T-helper 1 cell treated with Interleukin-12 subunit alpha and Interleukin-12 subunit beta and Interleukin-4 antibody, amounts not matched to agents 30 μg/mL and 1 μg/mL, for 36 hours (primary cell): ENCODE results near the gene MYO1B.

Source experiments
- H3K27ac Mint-ChIP-seq: one replicate; pipeline ENCODE4 v1.8.0; 2021; ENCODE audit warnings: mild to moderate bottlenecking, mixed read lengths
- H3K27me3 Mint-ChIP-seq: one replicate; pipeline ENCODE4 v1.8.0; 2021; ENCODE audit warnings: low read depth, mixed read lengths
- H3K36me3 Mint-ChIP-seq: one replicate; pipeline ENCODE4 v1.8.0; 2021; ENCODE audit warnings: low read depth, mixed read lengths
- H3K4me1 Mint-ChIP-seq: one replicate; pipeline ENCODE4 v1.8.0; 2021; ENCODE audit warnings: low read depth, mixed read lengths
- H3K4me3 Mint-ChIP-seq: one replicate; pipeline ENCODE4 v1.8.0; 2021; ENCODE audit warnings: mild to moderate bottlenecking, moderate library complexity, mixed read lengths
- H3K9me3 Mint-ChIP-seq: one replicate; pipeline ENCODE4 v1.8.0; 2021; ENCODE audit warnings: mixed read lengths

Gene MYO1B

GRCh38 chr2:191382801-191383200, 137.6 kb downstream of the MYO1B start:
- Mint-ChIP-seq H3K9me3 (no peaks in the 10 kb centered on the region), H3K27me3 (no peaks in the 10 kb centered on the region), H3K4me1 (peaks cover 5% of the 10 kb centered on the region), H3K27ac (no peak overlapping the region), H3K36me3 (peaks cover 3% of the 10 kb centered on the region), H3K4me3 (no peak overlapping the region)

- Mint-ChIP-seq H3K4me1 (peaks cover 4% of the 10 kb centered on the region), H3K9me3 (no peaks in the 10 kb centered on the region), H3K4me3 (no peak overlapping the region), H3K27me3 (no peaks in the 10 kb centered on the region), H3K36me3 (peaks cover 3% of the 10 kb centered on the region), H3K27ac (no peak overlapping the region)
These were observed 138.3 kb downstream of the MYO1B start for GRCh38 chr2:191383486-191383885.

- peaks cover 3% of the 10 kb centered on the region for H3K36me3 Mint-ChIP-seq
- no peak overlapping the region for H3K27ac Mint-ChIP-seq
- no peak overlapping the region for H3K4me3 Mint-ChIP-seq
- no peaks in the 10 kb centered on the region for H3K9me3 Mint-ChIP-seq
- peaks cover 2% of the 10 kb centered on the region for H3K4me1 Mint-ChIP-seq
- H3K27me3 Mint-ChIP-seq, result no peaks in the 10 kb centered on the region
These were observed 139.6 kb downstream of the MYO1B start for GRCh38 chr2:191384829-191385228.

GRCh38 chr2:191385416-191386160, 140.4 kb downstream of the MYO1B start:
- Mint-ChIP-seq H3K4me1 (peaks cover 2% of the 10 kb centered on the region), H3K4me3 (no peak overlapping the region), H3K36me3 (peaks cover 5% of the 10 kb centered on the region), H3K9me3 (no peaks in the 10 kb centered on the region), H3K27me3 (no peaks in the 10 kb centered on the region), H3K27ac (no peak overlapping the region)

- Mint-ChIP-seq H3K4me1 (peaks cover 2% of the 10 kb centered on the region), H3K9me3 (no peaks in the 10 kb centered on the region), H3K4me3 (no peak overlapping the region), H3K27ac (no peak overlapping the region), H3K27me3 (no peaks in the 10 kb centered on the region), H3K36me3 (peaks cover 5% of the 10 kb centered on the region)
These were observed 141.8 kb downstream of the MYO1B start for GRCh38 chr2:191386938-191387536.

DNA sequence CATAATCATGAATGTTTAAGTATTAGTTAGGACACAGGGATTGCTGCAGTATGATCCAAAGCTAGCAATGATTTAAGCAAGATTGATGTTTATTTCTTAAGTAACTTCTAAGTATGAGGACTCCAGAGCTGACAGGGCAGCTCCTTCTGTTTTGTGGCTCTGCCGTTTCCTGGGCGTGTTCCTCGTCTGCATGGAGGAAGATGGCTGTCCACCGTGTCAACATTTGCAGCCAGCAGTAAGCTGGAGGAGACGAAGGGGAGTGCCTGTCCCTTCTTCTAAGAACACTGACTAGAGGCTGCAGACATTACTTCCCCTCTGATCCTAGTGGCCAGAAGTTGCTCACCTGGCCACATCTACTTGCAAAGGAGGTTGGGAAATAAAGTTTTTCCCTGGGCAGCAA, 144.1 kb downstream of the MYO1B start:
- H3K36me3 Mint-ChIP-seq, result peaks cover 8% of the 10 kb centered on the region
- no peak overlapping the region for H3K4me3 Mint-ChIP-seq
- H3K9me3 Mint-ChIP-seq, result no peaks in the 10 kb centered on the region
- H3K4me1 Mint-ChIP-seq, result peaks cover 2% of the 10 kb centered on the region
- no peaks in the 10 kb centered on the region for H3K27me3 Mint-ChIP-seq
- no peak overlapping the region for H3K27ac Mint-ChIP-seq

GRCh38 chr2:191391171-191391570, 146.0 kb downstream of the MYO1B start:
- H3K4me3 Mint-ChIP-seq, result no peak overlapping the region
- H3K27me3 Mint-ChIP-seq, result no peaks in the 10 kb centered on the region
- peaks cover 2% of the 10 kb centered on the region for H3K4me1 Mint-ChIP-seq
- peaks cover 8% of the 10 kb centered on the region for H3K36me3 Mint-ChIP-seq
- H3K27ac Mint-ChIP-seq, result no peak overlapping the region
- H3K9me3 Mint-ChIP-seq, result no peaks in the 10 kb centered on the region

GRCh38 chr2:191394043-191394442, 148.8 kb downstream of the MYO1B start:
- Mint-ChIP-seq H3K9me3 (no peaks in the 10 kb centered on the region), H3K27ac (no peak overlapping the region), H3K4me1 (no peaks in the 10 kb centered on the region), H3K36me3 (peaks cover 5% of the 10 kb centered on the region), H3K4me3 (no peak overlapping the region), H3K27me3 (no peaks in the 10 kb centered on the region)

DNA sequence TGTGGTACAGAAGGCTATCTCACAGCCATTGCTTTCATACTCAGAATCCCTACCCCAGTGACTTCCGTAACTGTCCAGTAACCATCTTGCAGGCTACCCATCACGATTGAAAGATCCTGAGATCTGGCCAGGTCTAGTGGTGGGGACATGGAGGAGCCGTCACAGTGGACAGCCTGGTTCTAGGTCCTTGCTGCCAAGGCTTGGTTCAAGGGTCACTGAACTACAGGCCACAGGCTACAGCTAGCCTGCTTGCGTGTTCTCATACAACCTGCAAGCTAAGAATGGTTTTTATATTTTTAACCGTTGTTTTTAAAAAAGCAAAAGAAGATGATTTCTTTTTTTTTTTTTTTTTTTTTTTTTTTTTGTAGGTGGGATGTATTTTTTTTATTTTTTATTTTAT, 151.6 kb downstream of the MYO1B start:
- H3K9me3 Mint-ChIP-seq, result no peaks in the 10 kb centered on the region

DNA sequence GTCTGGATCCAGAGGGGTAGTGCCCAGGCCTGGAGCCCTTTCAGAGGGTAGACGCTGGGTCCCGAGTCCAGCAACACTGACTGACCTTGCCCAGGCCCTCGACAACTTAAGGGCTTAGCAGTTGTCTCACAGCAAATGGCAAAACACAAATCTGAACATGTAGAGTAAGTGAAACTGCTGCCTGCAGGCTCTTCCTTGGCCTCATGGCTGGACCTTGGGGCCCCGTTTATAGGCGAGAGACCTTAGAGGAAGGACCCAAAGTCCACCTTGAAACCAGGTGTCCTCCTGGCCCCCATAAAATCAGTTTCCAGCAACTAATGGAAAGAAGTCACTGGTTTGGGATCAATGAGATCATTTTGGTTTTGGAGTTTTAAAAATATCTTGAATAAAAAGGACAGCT, 154.4 kb downstream of the MYO1B start:
- H3K4me1 Mint-ChIP-seq, result no peaks in the 10 kb centered on the region
- no peaks in the 10 kb centered on the region for H3K27me3 Mint-ChIP-seq
- H3K27ac Mint-ChIP-seq, result no peak overlapping the region
- no peaks in the 10 kb centered on the region for H3K9me3 Mint-ChIP-seq
- H3K4me3 Mint-ChIP-seq, result no peak overlapping the region
- H3K36me3 Mint-ChIP-seq, result peaks cover 4% of the 10 kb centered on the region

More for the DNA sequence above, 151.6 kb downstream of the MYO1B start:
- Mint-ChIP-seq H3K36me3 (peaks cover 8% of the 10 kb centered on the region), H3K4me1 (no peaks in the 10 kb centered on the region), H3K4me3 (no peak overlapping the region), H3K27me3 (no peaks in the 10 kb centered on the region), H3K27ac (no peak overlapping the region)

- H3K9me3 Mint-ChIP-seq, result no peaks in the 10 kb centered on the region
- H3K36me3 Mint-ChIP-seq, result peaks cover 6% of the 10 kb centered on the region
- peaks cover 5% of the 10 kb centered on the region for H3K4me1 Mint-ChIP-seq
- no peaks in the 10 kb centered on the region for H3K27me3 Mint-ChIP-seq
- no peak overlapping the region for H3K27ac Mint-ChIP-seq
- no peak overlapping the region for H3K4me3 Mint-ChIP-seq
These were observed 156.1 kb downstream of the MYO1B start for GRCh38 chr2:191401287-191401686.

DNA sequence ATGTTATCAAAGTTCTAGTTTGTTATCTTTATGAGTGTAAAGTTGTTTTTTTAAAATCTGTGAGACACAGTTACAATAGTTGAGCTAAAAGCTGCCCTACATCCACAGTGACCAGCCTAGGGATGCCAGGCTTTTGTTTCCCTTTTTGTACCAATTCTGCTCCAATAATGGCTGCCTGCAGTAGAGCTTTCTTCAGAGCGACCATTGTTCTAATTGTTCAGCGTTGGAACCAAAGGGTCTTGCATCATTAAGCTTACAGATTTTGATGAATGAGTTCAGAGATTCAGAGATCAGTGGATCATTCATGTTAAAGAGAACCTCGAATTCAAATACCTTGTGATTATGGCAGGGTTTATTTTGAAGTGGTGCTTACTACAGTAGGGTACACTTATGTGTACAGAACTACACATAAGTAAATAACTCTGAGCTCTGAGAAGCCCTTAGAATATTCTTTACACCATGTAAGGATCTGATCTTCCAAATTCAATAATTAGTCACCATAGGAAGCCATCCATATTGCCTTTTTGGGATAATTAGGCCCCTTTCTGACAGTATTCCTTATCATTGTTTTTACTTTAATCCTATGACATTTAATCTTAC, 157.9 kb downstream of the MYO1B start:
- peaks cover 6% of the 10 kb centered on the region for H3K36me3 Mint-ChIP-seq
- peaks cover 5% of the 10 kb centered on the region for H3K4me1 Mint-ChIP-seq
- H3K27me3 Mint-ChIP-seq, result no peaks in the 10 kb centered on the region
- H3K27ac Mint-ChIP-seq, result no peak overlapping the region
- no peaks in the 10 kb centered on the region for H3K9me3 Mint-ChIP-seq
- no peak overlapping the region for H3K4me3 Mint-ChIP-seq

DNA sequence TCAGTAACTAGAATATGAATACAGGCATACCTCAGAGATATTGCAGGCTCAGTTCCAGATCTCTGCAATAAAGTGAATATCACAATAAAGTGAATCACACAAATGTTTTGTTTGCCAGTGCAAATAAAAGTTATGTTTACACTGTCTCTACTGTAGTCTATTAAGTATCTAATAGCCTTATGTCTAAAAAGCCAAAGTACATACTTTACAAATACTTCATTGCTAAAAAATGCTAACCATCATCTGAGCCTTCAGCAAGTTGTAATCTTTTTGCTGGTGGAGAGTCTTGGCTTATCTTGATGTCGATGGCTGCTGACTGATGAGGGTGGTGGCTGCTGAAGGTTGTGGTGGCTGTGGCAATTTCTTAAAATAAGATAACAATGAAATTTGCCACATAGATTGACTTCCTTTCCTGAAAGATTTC, 159.4 kb downstream of the MYO1B start:
- Mint-ChIP-seq H3K9me3 (no peaks in the 10 kb centered on the region), H3K27me3 (no peaks in the 10 kb centered on the region), H3K4me3 (no peak overlapping the region), H3K27ac (no peak overlapping the region), H3K4me1 (peaks cover 5% of the 10 kb centered on the region), H3K36me3 (peaks cover 6% of the 10 kb centered on the region)

DNA sequence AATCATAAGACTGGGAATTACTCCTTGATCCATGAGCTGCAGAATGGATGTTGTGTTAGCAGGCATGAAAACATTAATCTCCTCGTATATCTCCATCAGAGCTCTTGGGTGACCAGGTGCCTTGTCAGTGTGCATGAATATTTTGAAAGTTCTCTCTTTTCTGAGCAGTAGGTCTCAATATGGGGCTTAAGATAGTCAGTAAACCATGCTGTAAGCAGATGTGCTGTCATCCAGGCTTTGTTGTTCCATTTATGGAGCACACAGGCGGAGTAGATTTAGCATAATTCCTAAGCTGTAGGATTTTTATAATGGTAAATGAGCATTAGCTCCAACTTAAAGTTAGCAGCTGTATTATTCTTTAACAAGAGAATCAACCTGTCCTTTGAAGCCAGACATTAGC, 160.3 kb downstream of the MYO1B start:
- peaks cover 4% of the 10 kb centered on the region for H3K36me3 Mint-ChIP-seq
- no peak overlapping the region for H3K4me3 Mint-ChIP-seq
- no peaks in the 10 kb centered on the region for H3K27me3 Mint-ChIP-seq
- H3K27ac Mint-ChIP-seq, result no peak overlapping the region
- peaks cover 5% of the 10 kb centered on the region for H3K4me1 Mint-ChIP-seq
- no peaks in the 10 kb centered on the region for H3K9me3 Mint-ChIP-seq
